Choroid plexus epithelial cell (primary cell): ENCODE data around the gene WDR13.
A peak's percentile ranks its signal among the peaks of the same experiment; 100 is the strongest.

Source experiments
- DNase-seq: peaks from one replicate; pipeline ENCODE4 v3.0.0-alpha.2; 2010; ENCODE audit warnings: low read depth
- H3K4me3 ChIP-seq: 2 replicates; pipeline ENCODE4 v1.5.1; 2011; ENCODE audit warnings: low read depth, mild to moderate bottlenecking, control low read depth, low read length, moderate library complexity
- TF ChIP-seq, protein P1 (sequence below): conservative IDR thresholded peaks from 2 replicates; pipeline ENCODE4 v1.5.1; 2011; ENCODE audit warnings: low read depth, mild to moderate bottlenecking, control low read depth, inconsistent platforms, low read length, moderate library complexity

WDR13 gene

DNA sequence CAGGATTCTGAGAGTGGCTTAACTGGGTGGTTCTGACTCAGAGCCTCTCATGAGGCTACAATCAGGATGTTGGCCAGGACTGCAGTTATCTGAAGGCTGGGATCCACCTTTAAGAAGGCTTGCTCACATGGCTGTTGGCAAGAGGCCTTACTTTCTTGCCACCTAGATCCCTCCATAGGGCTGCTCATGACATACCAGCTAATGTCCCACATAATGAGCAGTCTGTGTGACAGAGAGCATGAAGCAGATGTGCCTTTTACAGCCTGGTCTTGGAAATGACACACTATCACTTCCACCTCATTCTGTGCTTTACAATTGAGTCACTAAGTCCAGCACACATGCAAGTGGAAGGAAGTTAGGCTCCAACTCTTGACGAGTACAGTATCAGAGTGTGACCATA, 27.3 kb upstream of the WDR13 start:
- no peak for DNase-seq
- no peak overlapping the region for H3K4me3 ChIP-seq
- TF ChIP-seq, protein P1, sequence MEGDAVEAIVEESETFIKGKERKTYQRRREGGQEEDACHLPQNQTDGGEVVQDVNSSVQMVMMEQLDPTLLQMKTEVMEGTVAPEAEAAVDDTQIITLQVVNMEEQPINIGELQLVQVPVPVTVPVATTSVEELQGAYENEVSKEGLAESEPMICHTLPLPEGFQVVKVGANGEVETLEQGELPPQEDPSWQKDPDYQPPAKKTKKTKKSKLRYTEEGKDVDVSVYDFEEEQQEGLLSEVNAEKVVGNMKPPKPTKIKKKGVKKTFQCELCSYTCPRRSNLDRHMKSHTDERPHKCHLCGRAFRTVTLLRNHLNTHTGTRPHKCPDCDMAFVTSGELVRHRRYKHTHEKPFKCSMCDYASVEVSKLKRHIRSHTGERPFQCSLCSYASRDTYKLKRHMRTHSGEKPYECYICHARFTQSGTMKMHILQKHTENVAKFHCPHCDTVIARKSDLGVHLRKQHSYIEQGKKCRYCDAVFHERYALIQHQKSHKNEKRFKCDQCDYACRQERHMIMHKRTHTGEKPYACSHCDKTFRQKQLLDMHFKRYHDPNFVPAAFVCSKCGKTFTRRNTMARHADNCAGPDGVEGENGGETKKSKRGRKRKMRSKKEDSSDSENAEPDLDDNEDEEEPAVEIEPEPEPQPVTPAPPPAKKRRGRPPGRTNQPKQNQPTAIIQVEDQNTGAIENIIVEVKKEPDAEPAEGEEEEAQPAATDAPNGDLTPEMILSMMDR = no peak

DNA sequence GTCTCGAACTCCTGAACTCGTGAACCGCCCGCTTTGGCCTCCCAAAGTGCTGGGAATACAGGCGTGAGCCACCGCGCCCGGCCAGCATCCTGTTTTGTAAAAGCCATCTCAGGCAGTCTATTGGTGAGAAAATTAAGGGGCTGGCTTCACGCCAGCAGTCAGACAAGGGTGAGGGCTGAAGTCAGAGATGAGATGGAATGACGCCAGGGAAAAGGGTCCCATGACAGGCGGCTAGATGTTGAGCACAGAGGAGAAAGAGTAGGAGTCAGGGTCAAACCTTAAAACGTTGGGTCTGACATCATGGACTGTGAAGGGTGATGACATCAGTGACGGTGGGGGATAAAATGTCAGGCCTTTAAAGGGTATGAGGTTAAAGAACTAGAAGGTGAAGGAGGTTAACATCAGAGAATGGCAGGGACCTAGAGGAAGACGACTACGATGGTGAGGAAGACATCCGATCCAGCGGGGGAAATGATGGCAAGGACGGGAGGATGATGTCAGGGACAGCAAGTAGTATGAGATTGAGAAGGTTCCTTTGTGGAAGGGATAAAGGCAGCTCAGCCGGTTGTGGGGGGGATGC, 23.5 kb upstream of the WDR13 start:
- peak overlapping the region; percentile 78 for H3K4me3 ChIP-seq
- TF ChIP-seq, protein P1 = no peak
- peak; percentile 52 for DNase-seq

DNA sequence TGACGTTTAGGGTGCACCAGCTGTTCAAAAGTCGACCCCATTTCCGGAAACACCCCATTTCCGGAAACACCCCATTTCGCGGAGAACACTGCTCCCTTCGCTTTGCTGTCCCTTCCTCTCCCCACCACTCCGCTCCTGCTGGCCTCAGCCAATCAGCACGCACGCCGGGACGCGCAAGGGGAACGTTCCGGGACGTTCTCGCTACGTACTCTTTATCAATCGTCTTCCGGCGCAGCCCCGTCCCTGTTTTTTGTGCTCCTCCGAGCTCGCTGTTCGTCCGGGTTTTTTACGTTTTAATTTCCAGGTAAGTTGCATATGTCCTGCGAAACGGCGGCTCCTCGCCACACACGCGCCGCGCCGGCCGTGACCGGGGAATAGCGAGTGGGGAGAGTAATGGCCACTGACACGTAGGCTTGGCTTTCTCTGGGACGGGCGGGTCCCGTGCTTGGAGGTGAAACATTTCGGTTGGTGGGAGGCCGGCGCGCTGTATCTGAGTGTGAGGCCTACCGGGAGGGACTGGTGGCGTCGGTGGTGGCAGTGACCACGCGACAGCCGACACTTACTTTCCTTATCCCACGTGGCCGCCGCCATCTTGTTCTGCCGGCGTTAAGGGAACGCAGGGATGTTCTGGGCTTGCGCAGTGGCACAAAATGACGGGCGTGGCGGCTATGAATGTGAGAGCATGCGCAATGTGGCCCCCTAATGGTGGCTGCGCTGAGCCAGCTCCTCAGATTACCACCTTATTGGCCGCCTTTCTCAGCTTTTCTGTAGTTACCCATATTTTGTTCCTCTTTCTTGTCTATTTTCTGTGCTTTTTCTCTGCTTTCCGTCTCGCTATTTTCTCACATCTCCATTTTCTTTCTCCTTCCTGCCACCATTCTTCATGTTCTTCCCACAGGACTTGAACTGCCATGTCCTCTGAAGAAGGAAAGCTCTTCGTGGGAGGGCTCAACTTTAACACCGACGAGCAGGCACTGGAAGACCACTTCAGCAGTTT, 22.7 kb upstream of the WDR13 start, which contains the start of gene RBM3:
TSS of gene RBM3 (plus strand) at position 215 of the 997 bp plus-strand sequence. CDS start at position 912, 697 bp downstream.
- H3K4me3 ChIP-seq = peak within 1 kb of the TSS; percentile 78
- peak; percentile 96 for DNase-seq
- TF ChIP-seq, protein P1 = peak; percentile 54

DNA sequence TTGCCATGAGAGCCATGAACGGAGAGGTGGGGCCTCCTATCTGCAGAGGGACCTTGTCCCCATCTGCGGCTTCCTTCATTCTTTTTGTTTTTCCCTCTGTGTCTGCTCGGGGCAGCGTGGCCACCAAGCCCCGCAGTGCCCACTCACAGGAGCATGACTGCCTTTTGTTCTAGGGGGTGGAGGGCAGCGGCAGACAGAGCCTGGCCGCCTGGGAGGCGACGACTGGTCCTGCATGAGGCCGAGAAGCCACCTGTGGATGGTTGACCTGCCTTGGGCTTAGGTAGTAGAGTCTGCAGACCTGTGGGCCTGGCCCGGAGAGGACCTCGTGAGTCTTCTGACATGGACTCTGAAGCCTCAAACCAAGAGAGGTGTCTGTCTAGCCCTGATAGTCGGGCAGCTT, 21.6 kb upstream of the WDR13 start:
- TF ChIP-seq, protein P1 = no peak
- DNase-seq = no peak
- peak overlapping the region; percentile 78 for H3K4me3 ChIP-seq

DNA sequence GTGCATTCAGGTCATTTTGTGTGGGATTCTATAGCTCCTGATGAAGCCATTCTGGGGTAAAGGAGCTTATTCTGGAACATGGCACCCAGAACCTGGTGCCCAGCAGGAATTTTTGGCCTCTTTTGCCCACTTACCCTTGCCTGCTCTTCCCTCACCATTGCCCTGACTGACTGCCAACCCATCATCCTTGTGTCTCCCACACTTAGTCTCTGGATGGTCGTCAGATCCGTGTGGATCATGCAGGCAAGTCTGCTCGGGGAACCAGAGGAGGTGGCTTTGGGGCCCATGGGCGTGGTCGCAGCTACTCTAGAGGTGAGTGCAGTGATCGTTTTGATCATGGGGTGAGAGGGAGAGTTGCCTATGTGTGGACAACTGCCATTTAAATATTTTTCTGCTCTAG, 21.2 kb upstream of the WDR13 start:
- peak overlapping the region; percentile 78 for H3K4me3 ChIP-seq
- DNase-seq = no peak
- TF ChIP-seq, protein P1 = no peak

DNA sequence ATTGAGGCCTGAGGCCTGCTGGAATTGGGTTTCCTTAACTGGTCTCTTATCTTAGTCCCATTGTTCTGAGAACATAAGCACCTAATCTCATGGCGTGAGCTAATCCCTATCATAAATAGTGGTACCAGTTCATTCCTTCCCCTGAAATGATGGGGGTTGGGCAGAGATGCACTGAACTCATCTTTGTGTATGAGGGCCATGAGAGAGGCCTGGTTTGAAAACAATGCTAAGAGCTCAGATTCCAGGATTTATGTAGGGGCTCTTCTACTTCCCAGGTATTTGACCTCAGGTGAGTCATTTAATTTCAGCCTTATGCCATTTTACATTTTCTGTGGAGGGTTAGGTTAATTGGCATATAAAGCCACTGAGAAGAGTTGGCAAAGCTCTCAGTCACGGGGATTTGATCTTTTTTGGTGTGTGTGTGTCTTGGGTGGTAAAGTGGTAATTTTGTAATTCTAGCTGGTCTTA, 18.6 kb upstream of the WDR13 start:
- no peak for DNase-seq

More for the DNA sequence above, 18.6 kb upstream of the WDR13 start:
- no peak overlapping the region for H3K4me3 ChIP-seq
- TF ChIP-seq, protein P1 = no peak
